ENCODE measurements around the gene ARRDC3. TPM values are rescaled to one million over a fixed set of nuclear protein-coding genes. Genes with fewer than 3 reads are reported as not detected.

The ARRDC3 gene
- total and polyA plus RNA-seq, 9 of the 15 experiments (the other 6 are each of a cell fraction or from before 2014, with no cell fraction given), result 15.3 to 58.1 (median 39.4) TPM

DNA sequence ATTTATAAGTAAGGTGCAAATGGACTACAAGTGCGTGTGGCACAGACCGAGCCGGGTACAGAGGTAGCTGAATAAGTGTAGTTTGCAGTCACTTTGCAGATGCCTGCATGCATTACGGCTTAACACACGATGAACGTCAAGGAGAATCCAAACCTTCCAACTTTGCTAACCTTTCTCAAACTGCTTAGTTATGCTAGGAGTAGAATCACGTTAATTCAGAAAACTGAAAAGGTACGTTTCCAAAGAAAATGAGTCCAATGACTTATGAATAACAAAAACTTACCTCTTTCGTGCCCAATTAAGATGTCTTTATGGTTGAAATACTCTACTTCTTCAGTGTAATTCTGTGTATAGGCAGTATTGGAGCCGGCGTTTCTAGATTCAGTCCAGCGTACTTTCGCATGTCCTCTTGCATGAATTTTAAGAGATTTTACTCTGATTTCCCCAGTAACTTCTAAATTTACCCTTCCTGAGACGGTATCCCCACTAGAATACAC, 539 bp downstream of the ARRDC3 start (continued):
- TF ChIP-seq, protein P1, sequence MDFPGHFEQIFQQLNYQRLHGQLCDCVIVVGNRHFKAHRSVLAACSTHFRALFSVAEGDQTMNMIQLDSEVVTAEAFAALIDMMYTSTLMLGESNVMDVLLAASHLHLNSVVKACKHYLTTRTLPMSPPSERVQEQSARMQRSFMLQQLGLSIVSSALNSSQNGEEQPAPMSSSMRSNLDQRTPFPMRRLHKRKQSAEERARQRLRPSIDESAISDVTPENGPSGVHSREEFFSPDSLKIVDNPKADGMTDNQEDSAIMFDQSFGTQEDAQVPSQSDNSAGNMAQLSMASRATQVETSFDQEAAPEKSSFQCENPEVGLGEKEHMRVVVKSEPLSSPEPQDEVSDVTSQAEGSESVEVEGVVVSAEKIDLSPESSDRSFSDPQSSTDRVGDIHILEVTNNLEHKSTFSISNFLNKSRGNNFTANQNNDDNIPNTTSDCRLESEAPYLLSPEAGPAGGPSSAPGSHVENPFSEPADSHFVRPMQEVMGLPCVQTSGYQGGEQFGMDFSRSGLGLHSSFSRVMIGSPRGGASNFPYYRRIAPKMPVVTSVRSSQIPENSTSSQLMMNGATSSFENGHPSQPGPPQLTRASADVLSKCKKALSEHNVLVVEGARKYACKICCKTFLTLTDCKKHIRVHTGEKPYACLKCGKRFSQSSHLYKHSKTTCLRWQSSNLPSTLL (IDR thresholded peaks at IDR 0.05), result no peak
- TF ChIP-seq ETS2 (tag; IDR thresholded peaks at IDR 0.05; ENCODE audit: borderline replicate concordance, poor library complexity, severe bottlenecking), result no peak
- TF ChIP-seq TAF15 (IDR thresholded peaks at IDR 0.05; ENCODE audit: low read depth, low read length), result no peak
- TF ChIP-seq ZNF740 (CRISPR knock-in tag; IDR thresholded peaks at IDR 0.05), result no peak
- no peak for TF ChIP-seq ZNF740 (tag; IDR thresholded peaks at IDR 0.05)
- TF ChIP-seq ZNF12 (CRISPR knock-in tag; IDR thresholded peaks at IDR 0.05), result no peak
- no peak for TF ChIP-seq SETDB1 (IDR thresholded peaks at IDR 0.05; ENCODE audit: low read length)
- TF ChIP-seq USF2 (CRISPR knock-in tag; IDR thresholded peaks at IDR 0.05), result no peak
- TF ChIP-seq, protein P2, sequence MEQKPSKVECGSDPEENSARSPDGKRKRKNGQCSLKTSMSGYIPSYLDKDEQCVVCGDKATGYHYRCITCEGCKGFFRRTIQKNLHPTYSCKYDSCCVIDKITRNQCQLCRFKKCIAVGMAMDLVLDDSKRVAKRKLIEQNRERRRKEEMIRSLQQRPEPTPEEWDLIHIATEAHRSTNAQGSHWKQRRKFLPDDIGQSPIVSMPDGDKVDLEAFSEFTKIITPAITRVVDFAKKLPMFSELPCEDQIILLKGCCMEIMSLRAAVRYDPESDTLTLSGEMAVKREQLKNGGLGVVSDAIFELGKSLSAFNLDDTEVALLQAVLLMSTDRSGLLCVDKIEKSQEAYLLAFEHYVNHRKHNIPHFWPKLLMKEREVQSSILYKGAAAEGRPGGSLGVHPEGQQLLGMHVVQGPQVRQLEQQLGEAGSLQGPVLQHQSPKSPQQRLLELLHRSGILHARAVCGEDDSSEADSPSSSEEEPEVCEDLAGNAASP (IDR thresholded peaks at IDR 0.05), result no peak
- TF ChIP-seq ZNF445 (CRISPR knock-in tag; IDR thresholded peaks at IDR 0.05; ENCODE audit: low read depth), result no peak
- TF ChIP-seq PATZ1 (CRISPR knock-in tag; IDR thresholded peaks at IDR 0.05; ENCODE audit: borderline replicate concordance), result no peak
- peak; percentile 88 to 93 for TF ChIP-seq MLLT1 (IDR thresholded peaks at IDR 0.05)
- TF ChIP-seq CTCFL (IDR thresholded peaks at IDR 0.05; ENCODE audit: borderline replicate concordance, insufficient read depth, low read depth, low read length, poor library complexity, severe bottlenecking), result no peak
- no peak for TF ChIP-seq HDAC3 (IDR thresholded peaks at IDR 0.05; ENCODE audit: borderline replicate concordance, partially characterized antibody)
- no peak for TF ChIP-seq CHD4 (IDR thresholded peaks at IDR 0.05; ENCODE audit: insufficient read depth, insufficient replicate concordance, low read depth, low read length, poor library complexity, severe bottlenecking)
